ENCODE measurements around the gene BTBD6.

Gene BTBD6

DNA sequence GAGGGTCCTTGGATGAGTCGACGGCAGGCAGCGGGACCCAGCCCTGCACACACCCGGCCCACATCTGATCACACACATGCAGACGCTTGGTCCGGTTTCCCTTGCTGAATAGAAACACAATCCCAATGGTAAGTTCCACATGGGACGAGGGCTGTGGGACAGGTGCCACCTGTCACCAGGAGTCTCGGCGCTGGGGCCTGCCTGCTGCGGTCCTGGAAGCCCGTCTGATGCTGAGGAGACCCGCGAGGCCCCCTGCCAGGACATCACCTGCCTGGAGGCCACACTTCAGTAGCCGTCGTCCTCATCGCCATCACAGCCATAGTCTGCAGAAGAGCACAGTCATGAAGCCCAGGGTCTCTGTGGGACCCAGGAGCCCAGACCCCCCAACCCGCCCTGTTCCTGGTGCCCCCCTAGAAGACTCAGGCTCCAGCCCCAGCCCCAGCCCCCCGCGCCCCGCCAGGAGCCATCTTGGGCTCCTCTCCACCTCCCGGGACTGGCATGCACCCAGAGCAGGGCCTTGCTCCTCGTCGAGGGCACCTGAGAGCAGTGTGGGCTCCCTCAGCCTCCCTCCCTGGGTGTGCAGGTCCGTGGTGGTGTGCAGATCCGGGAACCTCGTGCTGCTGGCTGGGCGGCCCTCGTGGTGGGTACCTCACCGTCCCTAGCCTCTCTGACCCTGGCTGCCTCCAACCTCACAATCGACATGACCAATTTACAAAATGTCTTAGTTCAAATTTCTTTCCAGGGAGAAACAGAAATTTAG is 37.9 kb upstream of the BTBD6 start:
- DNase-seq = no peak
- in situ Hi-C loops (cut with MboI; ENCODE audit: low pct_unique_long_range_greater_than_20kb, low sequenced_read_pairs) = no loop called here

DNA sequence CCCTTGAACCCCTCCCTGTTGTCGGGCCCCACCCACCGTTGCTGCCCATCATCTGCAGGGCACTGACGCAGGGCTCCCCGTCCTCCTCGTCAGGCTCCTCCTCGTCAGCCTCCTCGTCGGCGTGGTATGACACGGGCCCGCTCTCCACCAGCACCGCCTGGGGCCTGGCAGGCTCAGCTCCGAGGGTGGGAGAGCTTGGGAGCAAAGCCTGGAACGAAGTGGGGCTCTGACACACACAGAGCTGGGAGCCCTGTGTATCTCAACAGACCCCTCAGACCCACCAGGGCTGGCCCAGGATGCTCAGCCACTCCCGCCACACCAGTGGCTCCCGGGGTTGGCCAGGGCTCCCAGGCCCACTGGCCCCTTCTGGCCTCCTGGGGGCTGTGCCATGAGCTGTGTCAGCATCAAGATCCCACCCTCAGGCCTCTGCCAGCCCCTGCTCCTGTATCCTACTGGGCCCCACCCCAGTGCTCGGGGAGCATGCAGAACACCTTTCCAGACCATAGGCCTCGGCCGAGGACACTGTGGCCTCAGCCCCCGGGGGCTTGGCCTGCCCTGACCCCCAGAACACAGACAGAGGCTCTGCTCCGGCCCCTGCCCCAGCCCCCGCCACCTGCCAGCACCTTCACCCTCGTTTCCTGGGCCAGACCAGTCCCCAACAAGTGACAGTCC is 37.1 kb upstream of the BTBD6 start:
- in situ Hi-C loops (cut with MboI; ENCODE audit: low pct_unique_long_range_greater_than_20kb, low sequenced_read_pairs) = no loop called here
- DNase-seq = no peak

DNA sequence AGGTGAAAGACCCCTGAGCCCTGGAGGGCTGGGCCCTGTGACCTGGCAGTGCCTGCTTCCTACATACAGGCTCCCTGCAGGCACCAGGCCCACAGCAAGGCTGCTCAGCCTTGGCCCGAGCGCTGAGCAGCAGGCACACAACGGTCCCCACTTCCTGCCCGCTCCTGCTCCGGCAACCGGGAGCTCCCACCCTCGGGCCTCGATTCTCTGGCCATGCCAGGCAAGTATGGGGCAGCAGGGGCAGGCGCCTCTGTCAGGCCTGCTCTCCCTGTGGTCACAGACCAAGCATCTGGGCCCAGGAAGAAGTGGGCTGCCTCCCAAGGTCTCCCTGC is 36.6 kb upstream of the BTBD6 start:
- in situ Hi-C loops (cut with MboI; ENCODE audit: low pct_unique_long_range_greater_than_20kb, low sequenced_read_pairs) = no loop called here
- no peak for DNase-seq

DNA sequence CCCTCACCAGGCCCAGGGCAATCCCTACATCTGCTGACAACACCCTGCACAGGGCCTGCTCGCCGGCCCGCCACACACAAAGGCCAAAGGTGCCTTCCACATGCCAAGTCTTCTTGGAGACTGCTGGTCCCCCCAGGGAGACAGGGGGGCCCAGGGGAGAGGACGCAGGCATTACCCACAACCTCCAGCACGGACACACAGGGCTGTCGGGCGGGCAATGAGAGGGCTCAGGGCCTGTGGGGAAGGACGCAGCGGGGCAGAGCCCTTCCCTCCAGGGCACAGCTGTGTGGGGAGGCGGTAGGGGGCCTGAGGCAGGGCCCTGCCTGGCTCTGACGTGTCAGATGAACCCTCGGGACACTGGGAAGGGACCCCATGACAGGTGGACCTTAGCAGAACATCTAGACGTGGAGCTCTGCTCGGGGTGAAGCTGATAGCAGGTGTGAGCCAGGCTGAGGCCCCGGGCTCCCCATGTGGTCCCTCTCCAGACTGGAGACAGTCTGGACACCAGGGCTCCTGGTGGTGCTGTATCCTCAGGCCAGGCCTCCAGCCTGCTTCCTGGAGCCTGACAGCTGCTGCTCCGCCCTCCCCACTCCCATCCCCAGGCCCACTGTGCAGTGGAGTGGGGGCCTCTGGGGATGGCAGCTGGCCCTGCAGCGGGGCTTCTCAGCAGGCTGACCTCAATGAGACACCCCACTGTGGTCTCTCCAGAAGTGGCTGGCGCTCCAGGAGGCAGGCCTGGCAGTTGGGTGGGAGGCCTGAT is 35.6 kb upstream of the BTBD6 start:
- in situ Hi-C loops (cut with MboI; ENCODE audit: low pct_unique_long_range_greater_than_20kb, low sequenced_read_pairs) = no loop called here

DNA sequence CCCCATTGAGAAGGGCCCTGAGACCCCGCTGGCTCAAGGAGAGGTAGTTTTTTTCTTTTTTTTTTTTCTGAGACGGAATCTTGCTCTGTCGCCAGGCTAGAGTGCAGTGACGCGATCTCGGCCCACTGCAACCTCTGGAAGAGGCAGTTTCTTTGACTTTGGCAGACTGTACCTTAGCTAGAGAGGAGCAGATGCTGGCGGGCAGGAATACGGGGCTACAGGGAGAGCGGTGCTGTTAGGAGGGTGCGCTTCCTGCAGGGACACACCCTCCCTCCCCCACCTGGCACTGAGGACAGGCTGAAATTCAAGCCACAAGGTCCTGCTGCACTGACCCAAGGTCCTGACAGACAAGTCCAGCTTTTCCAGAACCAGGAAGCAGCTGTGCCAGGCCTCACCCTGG is 35.0 kb upstream of the BTBD6 start:
- in situ Hi-C loops (cut with MboI; ENCODE audit: low pct_unique_long_range_greater_than_20kb, low sequenced_read_pairs) = no loop called here
- no peak for DNase-seq

More for the DNA sequence above, 35.6 kb upstream of the BTBD6 start:
- no peak for DNase-seq

DNA sequence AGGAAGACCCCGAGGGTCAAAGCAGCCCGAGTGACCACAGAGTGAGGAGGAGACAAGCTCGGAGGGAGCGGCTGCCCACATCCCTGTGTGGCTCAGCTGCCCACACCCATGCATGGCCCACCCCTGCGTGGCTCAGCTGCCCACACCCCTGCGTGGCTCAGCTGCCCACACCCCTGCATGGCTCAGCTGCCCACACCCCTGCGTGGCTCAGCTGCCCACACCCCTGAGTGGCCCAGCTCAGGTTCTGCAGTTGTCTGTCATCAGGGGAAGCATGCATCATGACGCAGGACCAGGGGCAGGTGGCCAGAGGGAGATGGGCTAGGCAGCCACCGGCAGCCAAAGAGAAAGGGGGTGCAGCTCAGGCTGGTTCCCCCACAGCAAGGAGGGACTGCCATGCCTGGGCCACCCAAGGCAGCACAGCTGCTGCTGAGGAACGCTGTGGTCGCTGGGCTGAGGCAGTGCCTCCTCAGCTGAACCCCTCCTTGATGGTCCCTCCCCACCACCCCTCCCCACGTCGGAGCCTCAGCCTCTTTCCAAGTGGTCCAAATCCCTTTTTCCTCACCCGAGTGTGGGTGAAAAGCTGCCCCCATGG is 33.9 kb upstream of the BTBD6 start:
- in situ Hi-C loops (cut with MboI; ENCODE audit: low pct_unique_long_range_greater_than_20kb, low sequenced_read_pairs) = no loop called here
- DNase-seq = no peak

DNA sequence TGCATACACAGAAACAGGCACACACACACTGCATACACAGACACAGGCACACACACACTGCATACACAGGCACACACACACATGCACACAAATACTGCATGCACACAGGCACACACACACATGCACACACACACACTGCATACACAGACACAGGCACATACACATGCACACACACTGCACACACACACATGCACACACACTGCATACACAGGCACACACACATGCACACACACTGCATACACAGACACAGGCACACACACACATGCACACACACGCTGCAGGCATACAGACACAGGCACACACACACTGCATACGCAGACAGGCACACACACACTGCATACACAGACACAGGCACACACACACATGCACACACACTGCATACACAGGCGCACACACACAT is 32.7 kb upstream of the BTBD6 start:
- in situ Hi-C loops (cut with MboI; ENCODE audit: low pct_unique_long_range_greater_than_20kb, low sequenced_read_pairs) = no loop called here
- no peak for DNase-seq

DNA sequence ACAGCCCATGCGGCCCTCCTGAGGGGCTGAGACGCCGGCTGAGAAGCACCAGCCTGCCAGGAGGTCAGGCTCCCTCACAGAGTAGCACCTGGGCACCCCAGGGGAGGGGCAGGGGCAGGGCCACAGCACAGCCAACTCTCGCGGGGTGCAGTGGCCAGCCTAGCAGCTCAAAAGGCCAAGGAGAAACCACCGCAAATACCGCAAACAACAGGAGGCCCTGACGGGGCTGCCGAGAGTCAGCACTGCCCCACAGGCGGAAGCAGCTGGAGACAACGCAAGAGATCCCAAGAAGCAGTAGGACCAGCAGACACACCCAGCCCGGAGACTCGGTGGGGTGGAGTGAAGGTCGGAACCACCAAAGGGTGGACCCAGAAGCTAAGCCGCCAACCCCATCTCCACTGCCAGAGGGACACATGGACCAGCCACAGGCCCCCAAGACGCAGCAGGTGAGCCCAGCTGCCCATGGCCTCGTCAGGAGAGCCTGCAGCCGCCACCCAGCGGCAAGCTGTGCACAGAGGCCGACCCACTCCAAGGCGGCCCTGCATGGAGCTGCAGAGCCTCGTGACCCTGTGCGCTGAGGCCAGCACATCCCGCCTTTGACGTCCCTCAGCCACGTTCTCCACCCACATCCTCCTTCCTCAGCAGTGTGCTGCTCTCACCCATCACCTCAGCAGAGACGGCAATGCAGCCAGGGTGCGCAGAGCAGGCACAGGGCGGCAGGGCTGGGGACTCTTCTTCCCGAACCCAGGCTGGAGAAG is 31.7 kb upstream of the BTBD6 start:
- in situ Hi-C loops (cut with MboI; ENCODE audit: low pct_unique_long_range_greater_than_20kb, low sequenced_read_pairs) = no loop called here
- no peak for DNase-seq

DNA sequence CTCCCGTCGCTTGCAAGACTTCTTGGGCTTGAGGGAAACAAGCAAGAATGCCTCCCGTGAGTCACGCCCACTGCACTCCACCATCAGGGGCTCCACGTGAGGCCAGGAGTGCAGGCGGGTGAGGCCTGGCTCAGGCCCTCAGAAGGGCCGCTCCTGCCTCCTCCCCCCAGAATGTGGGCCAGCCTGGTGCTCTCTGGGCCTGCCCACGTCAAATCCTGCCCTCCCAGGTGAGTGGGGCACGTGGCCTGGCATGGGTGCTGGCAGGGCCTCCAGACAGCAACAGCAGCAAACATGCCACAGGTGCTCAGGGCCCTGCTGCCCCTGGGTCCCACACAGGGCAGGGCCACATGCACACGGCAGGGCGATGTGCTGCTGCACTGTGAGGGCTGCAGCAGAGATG is 30.6 kb upstream of the BTBD6 start:
- DNase-seq = no peak
- in situ Hi-C loops (cut with MboI; ENCODE audit: low pct_unique_long_range_greater_than_20kb, low sequenced_read_pairs) = no loop called here

DNA sequence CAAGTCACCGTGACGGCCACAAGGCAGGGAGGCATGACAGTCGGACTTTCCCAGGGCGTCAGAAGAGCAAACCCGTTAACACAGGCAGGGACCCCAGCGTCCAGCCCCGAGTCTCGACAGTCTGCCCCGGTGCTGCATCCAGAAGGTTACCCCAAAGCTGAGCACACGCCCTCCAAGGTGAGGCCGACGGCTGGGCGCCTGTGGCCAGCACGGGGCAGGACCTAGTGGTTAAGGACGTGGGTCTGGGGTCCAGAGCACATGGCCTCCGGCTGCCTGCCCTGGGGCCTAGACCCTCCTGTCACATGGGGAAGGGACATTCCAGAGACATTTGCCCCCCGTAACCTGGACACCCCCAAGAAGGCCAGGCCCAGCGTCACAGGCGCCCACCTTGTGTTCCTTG is 29.7 kb upstream of the BTBD6 start:
- in situ Hi-C loops (cut with MboI; ENCODE audit: low pct_unique_long_range_greater_than_20kb, low sequenced_read_pairs) = no loop called here
- no peak for DNase-seq

DNA sequence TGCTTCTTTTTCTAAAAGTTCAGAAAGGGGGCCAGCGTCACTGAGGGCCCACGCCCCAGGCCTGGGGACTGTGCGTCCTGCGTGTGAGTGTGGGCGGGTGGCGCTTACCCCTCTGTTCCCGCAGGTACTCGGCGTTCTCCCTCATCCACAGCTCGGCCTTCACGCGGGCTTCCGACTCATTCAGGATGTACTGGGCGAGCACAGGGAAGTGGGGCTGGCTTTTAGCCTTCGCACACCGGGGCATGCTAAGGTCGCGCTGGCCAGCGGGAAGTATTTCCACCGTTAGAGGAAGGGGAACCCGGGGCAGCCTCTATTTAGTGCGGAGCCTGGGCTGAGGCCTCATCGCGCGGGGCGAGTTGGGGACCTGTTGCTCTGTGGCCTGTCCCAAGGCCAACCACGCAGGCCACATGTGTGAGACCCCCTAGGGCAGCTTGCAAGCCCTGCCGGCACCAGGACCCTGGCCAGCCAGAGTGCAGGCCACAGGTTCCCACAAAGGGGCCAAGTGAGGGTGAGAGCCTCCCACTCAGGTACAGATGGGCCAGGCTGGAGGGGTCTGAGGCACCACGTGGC is 29.2 kb upstream of the BTBD6 start:
- no peak for DNase-seq
- in situ Hi-C loops (cut with MboI; ENCODE audit: low pct_unique_long_range_greater_than_20kb, low sequenced_read_pairs) = no loop called here

DNA sequence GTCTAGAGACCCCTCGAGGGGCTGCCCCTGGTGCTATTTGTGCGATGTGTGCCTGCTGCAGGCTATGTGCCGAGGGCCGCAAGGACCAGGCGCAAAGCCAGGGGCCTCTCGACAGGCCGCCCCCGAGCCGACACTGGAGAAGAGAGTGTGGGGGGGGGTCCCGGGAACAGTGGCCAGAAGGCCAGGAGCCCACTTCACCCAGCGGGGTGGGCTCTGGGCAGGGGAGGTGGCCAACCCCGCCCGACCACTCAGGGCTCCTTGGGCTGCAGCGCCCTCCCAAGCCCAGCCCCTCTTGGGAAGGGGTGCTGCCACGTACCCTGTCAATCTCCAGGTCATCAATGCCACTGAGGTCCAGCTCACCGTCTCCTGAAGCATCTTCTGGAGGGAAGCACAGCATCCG is 28.6 kb upstream of the BTBD6 start:
- in situ Hi-C loops (cut with MboI; ENCODE audit: low pct_unique_long_range_greater_than_20kb, low sequenced_read_pairs) = no loop called here
- DNase-seq = no peak

DNA sequence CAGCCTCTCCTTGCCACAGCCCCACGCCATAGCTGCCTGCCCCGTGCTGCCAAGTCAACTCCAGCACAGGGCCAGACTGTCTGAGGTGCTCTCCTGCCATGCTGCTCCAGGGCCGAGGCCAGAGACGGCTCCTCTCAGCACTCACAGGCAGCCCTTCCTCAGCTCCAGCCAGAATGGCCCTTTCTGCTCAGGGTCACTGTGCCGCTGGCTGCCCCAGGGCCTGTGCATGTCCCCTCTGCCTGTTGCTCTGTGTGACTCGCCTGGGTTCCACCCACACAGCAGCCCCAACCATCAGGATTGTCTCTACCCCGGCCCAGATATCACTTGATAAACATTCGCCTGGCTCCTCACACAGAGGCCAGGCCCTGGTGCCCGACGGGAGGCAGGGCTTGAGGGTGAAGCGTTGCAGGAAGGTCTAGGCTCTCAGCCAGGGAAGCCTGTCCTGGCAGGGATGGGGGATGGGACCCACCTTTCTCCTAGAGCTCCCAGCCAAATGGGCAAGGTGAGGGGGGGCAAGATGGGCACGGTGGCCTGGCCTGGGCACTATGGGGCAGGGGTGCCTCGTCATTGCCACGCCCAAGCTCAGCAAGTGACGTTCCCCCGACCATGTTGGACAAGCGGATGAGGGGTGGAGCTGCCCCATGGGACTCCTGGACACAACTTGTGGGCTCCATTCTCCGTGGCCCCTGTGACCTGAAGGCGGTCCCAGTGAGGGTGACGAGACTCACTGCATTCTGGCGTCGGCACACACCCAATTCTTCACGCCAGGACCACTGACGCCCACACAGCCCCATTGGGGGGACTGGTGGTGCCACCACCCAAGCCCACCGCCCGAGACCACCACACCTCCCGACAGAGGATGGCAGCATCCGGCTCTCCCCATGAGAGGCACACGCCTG is 27.4 kb upstream of the BTBD6 start:
- in situ Hi-C loops (cut with MboI; ENCODE audit: low pct_unique_long_range_greater_than_20kb, low sequenced_read_pairs) = no loop called here
- DNase-seq = no peak

DNA sequence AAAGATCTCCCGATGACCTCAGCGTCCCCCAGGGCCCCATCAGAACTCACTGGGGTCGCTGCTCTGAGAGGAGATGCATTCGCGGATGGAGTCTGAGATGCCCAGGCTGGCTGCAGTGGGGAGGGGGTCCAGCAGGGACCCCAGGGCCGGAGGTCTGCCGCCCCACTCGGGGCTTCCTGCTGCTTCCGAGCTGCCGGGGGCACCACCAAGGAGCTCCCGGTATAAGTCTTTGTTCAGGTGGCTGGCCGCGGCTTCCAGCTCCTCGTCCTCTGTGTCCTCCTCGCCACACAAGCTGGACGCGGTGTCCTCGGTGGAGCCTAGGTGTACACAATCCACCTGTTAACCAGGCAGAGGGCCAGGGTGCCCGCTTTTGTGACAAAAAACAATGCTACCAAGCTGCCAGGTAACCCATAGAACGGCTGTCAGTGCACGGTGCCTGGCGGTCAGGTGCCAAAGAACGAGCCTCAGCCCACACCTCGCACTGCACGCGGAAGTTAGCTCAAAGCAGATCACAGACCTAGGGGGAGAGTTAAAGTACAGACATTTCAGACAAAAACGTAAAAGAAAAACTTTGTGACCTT is 26.6 kb upstream of the BTBD6 start:
- in situ Hi-C loops (cut with MboI; ENCODE audit: low pct_unique_long_range_greater_than_20kb, low sequenced_read_pairs) = no loop called here
- no peak for DNase-seq

DNA sequence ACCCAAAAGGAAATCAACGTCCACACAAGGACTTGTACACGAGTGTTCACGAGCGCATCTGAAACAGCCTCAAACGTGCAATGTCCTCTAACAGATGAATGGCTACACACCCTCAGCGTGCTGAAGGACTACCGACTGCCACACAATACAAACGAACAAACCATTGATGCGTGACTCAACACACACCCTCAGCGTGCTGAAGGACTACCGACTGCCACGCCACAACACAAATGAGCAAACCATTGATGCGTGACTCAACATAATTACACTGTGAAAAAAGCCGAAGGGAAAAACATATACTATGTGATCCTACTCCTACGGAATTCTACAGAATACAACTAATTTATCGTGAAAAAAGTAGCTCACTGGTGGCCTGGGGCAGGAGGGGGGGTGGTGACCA is 25.1 kb upstream of the BTBD6 start:
- no peak for DNase-seq
- in situ Hi-C loops (cut with MboI; ENCODE audit: low pct_unique_long_range_greater_than_20kb, low sequenced_read_pairs) = no loop called here

DNA sequence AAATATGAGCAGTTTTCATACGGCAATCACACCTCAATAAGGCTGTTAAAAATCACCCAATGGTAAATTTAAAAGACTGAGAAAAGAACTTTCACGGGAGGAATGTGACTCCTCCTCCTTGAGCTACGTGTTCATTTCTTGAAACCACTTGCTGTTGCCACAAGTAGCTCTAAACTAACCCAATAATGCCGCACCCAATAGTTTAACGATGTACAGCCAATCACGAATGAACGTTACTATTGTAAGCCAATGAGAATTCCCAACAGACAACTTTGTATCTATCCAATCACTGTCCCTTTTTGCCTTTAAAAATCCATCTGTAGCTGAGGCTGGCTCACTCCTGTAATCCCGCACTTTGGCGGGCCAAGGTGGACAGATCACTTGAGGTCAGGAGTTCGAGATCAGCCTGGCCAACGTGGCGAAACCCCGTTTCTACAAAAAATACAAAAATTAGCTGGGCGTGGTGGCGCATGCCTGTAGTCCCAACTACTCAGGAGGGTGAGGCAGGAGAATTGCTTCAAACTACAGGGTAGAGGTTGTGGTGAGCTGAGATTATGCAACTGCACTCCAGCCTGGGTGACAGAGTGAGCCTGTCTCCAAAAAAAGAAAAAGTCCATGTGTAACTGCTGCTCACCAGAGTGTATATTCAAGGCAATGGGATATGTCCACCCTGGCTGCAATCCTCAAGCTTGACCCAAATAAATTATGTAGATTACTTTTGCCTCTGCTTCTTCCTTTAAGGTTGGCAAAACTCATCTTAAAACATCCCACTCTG is 24.4 kb upstream of the BTBD6 start:
- in situ Hi-C loops (cut with MboI; ENCODE audit: low pct_unique_long_range_greater_than_20kb, low sequenced_read_pairs) = no loop called here
- DNase-seq = no peak
